CMK (cell line): Measurements from ENCODE around the gene RGS19.

ENCODE experiments used
- DNase-seq: peaks from one replicate; pipeline ENCODE4 v3.0.0-alpha.2; 2010; ENCODE audit warnings: low read depth

RGS19 gene

GRCh38 chr20:64035066-64035932, 44.0 kb downstream of the RGS19 start:
- no peak for DNase-seq

- DNase-seq = no peak
Observed at GRCh38 chr20:64033981-64034493, 45.3 kb downstream of the RGS19 start.

- DNase-seq = no peak
Observed at GRCh38 chr20:64032706-64033624, 46.4 kb downstream of the RGS19 start.

GRCh38 chr20:64031822-64032314, 47.5 kb downstream of the RGS19 start:
- no peak for DNase-seq

GRCh38 chr20:64030371-64031134, 48.8 kb downstream of the RGS19 start:
- no peak for DNase-seq

GRCh38 chr20:64029293-64030117, 49.8 kb downstream of the RGS19 start:
- no peak for DNase-seq

GRCh38 chr20:64027981-64028685, 51.2 kb downstream of the RGS19 start:
- no peak for DNase-seq

- DNase-seq = no peak
Observed at GRCh38 chr20:64025826-64026412, 53.4 kb downstream of the RGS19 start.

- DNase-seq = no peak
Observed at GRCh38 chr20:64025101-64025825, 54.1 kb downstream of the RGS19 start.

GRCh38 chr20:64024141-64024990, 55.0 kb downstream of the RGS19 start:
- no peak for DNase-seq

GRCh38 chr20:64023361-64024140, 55.8 kb downstream of the RGS19 start:
- DNase-seq = no peak
